Thyroid gland (tissue), 4 donors: ENCODE results near the gene TMTC4.

Experiments used
- CTCF ChIP-seq, 6 experiments: fragments of 200-600 bp in 3 of 6; fragments of 450-650 bp in 3 of 6; sonication (generic) in 3 of 6; IDR thresholded peaks; one replicate each; pipeline ENCODE4 v1.5.1; 2016 to 2019; ENCODE audit warnings: antibody characterized with exemption in 6 of 6, mild to moderate bottlenecking in 2 of 6, inconsistent platforms in 1 of 6, moderate library complexity in 1 of 6
- POLR2A ChIP-seq, 2 donors: fragments of 450-650 bp; IDR thresholded peaks; one replicate each; pipeline ENCODE4 v1.6.1; 2017; ENCODE audit warnings: antibody characterized with exemption in 2 of 2, mild to moderate bottlenecking in 2 of 2, moderate library complexity in 1 of 2

- TF ChIP-seq POLR2A (IDR thresholded peaks at IDR 0.05) (no peak), CTCF (IDR thresholded peaks at IDR 0.05) (no peak)
These were observed 9.2 kb downstream of the TMTC4 start for GRCh38 chr13:100665403-100665802.
